Neuron (in vitro differentiated cells): ENCODE results near the gene GRM8.

Experiments used
- H2AFZ ChIP-seq: one replicate; pipeline ENCODE4 v1.6.1; 2013; ENCODE audit warnings: low read depth, mild to moderate bottlenecking, inconsistent platforms, low read length, moderate library complexity
- H3K27me3 ChIP-seq: one replicate; pipeline ENCODE4 v1.6.1; 2013; ENCODE audit warnings: low read length; ENCODE audit not compliant: insufficient read depth
- H3K36me3 ChIP-seq: one replicate; pipeline ENCODE4 v1.6.1; 2013; ENCODE audit warnings: low read length; ENCODE audit not compliant: insufficient read depth
- H3K4me1 ChIP-seq: one replicate; pipeline ENCODE4 v1.6.1; 2013; ENCODE audit warnings: low read length; ENCODE audit not compliant: insufficient read depth
- H3K4me3 ChIP-seq: 2 replicates; pipeline ENCODE4 v1.5.1; 2013; ENCODE audit warnings: mild to moderate bottlenecking, low read length, moderate library complexity
- H3K9me3 ChIP-seq: one replicate; pipeline ENCODE4 v1.6.1; 2013; ENCODE audit warnings: low read length

Gene GRM8

DNA sequence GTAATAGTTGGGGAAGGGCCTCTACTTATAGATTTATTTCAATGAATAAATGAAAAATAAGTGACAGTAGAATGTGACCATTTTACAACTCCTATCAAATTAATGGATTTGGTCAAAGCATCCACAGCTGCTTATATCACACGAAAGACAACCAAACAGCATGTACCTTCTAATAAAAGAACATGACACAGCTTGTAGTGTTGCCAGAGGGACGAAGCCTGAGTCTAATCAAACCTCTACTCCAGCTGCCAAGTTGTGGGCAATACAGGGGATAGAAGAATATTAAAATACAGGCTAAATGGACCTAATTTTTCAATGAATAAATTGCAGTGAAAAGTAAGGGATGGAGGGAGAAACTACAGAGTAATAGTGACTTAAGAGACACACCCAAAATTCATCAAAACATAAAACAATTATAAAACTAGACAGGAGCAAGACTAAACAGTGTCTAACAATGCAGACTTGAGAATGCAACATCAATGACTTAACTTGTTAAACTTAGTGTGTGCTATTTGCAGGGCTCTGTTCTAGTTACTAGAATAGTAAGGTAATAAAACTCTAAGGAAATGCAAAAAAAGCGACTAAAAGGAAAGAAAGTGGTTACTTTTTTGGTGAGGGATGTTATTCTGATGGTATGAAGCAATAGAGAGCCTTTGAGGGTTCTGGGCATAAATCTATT lies 853.8 kb downstream of the GRM8 start:
- H2AFZ ChIP-seq: no peak overlapping the region
- H3K4me3 ChIP-seq: no peak overlapping the region
- no peaks in the 10 kb centered on the region for H3K9me3 ChIP-seq
- no peaks in the 10 kb centered on the region for H3K36me3 ChIP-seq
- H3K27me3 ChIP-seq: no peaks in the 10 kb centered on the region
- H3K4me1 ChIP-seq: no peaks in the 10 kb centered on the region

GRCh38 chr7:126398285-126398684 lies 854.5 kb downstream of the GRM8 start:
- Histone ChIP-seq H3K9me3 (no peaks in the 10 kb centered on the region), H3K4me1 (no peaks in the 10 kb centered on the region), H3K36me3 (no peaks in the 10 kb centered on the region), H3K4me3 (no peak overlapping the region), H3K27me3 (no peaks in the 10 kb centered on the region), H2AFZ (no peak overlapping the region)

DNA sequence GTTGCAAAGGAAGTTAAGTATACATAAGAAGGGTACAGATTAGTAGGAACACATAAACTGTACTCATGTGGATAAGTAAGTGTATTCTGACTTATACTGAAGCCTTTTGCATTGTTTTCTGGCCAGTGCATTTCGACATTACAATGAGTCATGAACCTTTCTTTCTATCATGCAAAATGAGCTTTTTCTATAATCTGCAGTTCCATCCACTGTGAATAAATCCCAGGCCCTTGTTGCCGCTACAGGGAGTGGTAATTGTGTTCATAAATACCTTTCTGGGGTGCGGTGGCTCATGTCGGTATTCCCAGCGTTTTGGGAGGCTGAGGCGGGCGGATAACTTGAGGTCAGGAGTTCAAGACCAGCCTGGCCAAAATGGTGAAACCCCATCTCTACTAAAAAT lies 858.3 kb downstream of the GRM8 start:
- Histone ChIP-seq H3K4me1 (no peaks in the 10 kb centered on the region), H3K36me3 (no peaks in the 10 kb centered on the region), H3K9me3 (no peaks in the 10 kb centered on the region), H3K4me3 (no peak overlapping the region), H2AFZ (no peak overlapping the region), H3K27me3 (no peaks in the 10 kb centered on the region)
